ENCODE measurements around the gene TMEM131.

Gene TMEM131

GRCh38 chr2:97735161-97735561 is 260.6 kb downstream of the TMEM131 start:
- H3K27ac ChIP-seq, result no peak overlapping the region
- H3K9me3 ChIP-seq (ENCODE audit: severe bottlenecking), result peaks cover 5% of the 10 kb centered on the region
- no peaks in the 10 kb centered on the region for H3K27me3 ChIP-seq (ENCODE audit: insufficient read depth, low read depth, severe bottlenecking)
- no peaks in the 10 kb centered on the region for H3K36me3 ChIP-seq
- H3K4me3 ChIP-seq (ENCODE audit: low read depth, low read length), result no peak overlapping the region
- DNase-seq, result no peak
- no peak for TF ChIP-seq CTCF (IDR thresholded peaks at IDR 0.05; ENCODE audit: low read depth, low read length)

GRCh38 chr2:97734061-97735051 is 261.4 kb downstream of the TMEM131 start:
- Histone ChIP-seq H3K9me3 (ENCODE audit: severe bottlenecking) (peaks cover 10% of the 10 kb centered on the region), H3K27ac (no peak overlapping the region), H3K27me3 (ENCODE audit: insufficient read depth, low read depth, severe bottlenecking) (no peaks in the 10 kb centered on the region), H3K36me3 (no peaks in the 10 kb centered on the region), H3K4me3 (ENCODE audit: low read depth, low read length) (no peak overlapping the region)
- TF ChIP-seq CTCF (IDR thresholded peaks at IDR 0.05; ENCODE audit: low read depth, low read length), result no peak
- DNase-seq, result no peak

GRCh38 chr2:97733341-97734035 is 262.3 kb downstream of the TMEM131 start:
- H3K36me3 ChIP-seq, result no peaks in the 10 kb centered on the region
- no peak overlapping the region for H3K27ac ChIP-seq
- no peak for TF ChIP-seq CTCF (IDR thresholded peaks at IDR 0.05; ENCODE audit: low read depth, low read length)
- no peak overlapping the region for H3K4me3 ChIP-seq (ENCODE audit: low read depth, low read length)
- DNase-seq, result no peak
- no peaks in the 10 kb centered on the region for H3K27me3 ChIP-seq (ENCODE audit: insufficient read depth, low read depth, severe bottlenecking)
- H3K9me3 ChIP-seq (ENCODE audit: severe bottlenecking), result peaks cover 10% of the 10 kb centered on the region

GRCh38 chr2:97732436-97733340 is 263.1 kb downstream of the TMEM131 start:
- no peak overlapping the region for H3K27ac ChIP-seq
- peaks cover 10% of the 10 kb centered on the region for H3K9me3 ChIP-seq (ENCODE audit: severe bottlenecking)
- H3K27me3 ChIP-seq (ENCODE audit: insufficient read depth, low read depth, severe bottlenecking), result no peaks in the 10 kb centered on the region
- H3K36me3 ChIP-seq, result no peaks in the 10 kb centered on the region
- DNase-seq, result no peak
- H3K4me3 ChIP-seq (ENCODE audit: low read depth, low read length), result no peak overlapping the region
- TF ChIP-seq CTCF (IDR thresholded peaks at IDR 0.05; ENCODE audit: low read depth, low read length), result no peak

GRCh38 chr2:97731274-97732020 is 264.3 kb downstream of the TMEM131 start:
- Histone ChIP-seq H3K27ac (no peak overlapping the region), H3K27me3 (ENCODE audit: insufficient read depth, low read depth, severe bottlenecking) (no peaks in the 10 kb centered on the region), H3K36me3 (no peaks in the 10 kb centered on the region), H3K4me3 (ENCODE audit: low read depth, low read length) (no peak overlapping the region), H3K9me3 (ENCODE audit: severe bottlenecking) (peaks cover 10% of the 10 kb centered on the region)
- no peak for DNase-seq
- TF ChIP-seq CTCF (IDR thresholded peaks at IDR 0.05; ENCODE audit: low read depth, low read length), result no peak
